ENCODE results near the gene MEOX1. TPM values are rescaled to one million over a fixed set of nuclear protein-coding genes. Genes with fewer than 3 reads are reported as not detected.

Gene MEOX1
- total and polyA plus RNA-seq, 2 of the 8 experiments (the other 6 are each of a cell fraction or from before 2014, with no cell fraction given): not detected

- TF ChIP-seq CHD7 (IDR thresholded peaks at IDR 0.05; ENCODE audit: insufficient replicate concordance, low read length) (no peak), KDM4A (IDR thresholded peaks at IDR 0.05; ENCODE audit: low read depth, low read length, severe bottlenecking) (no peak), SUZ12 (IDR thresholded peaks at IDR 0.05; ENCODE audit: low read length) (no peak), GABPA (IDR thresholded peaks at IDR 0.05; ENCODE audit: borderline replicate concordance, insufficient read depth, low read length) (no peak), CEBPB (IDR thresholded peaks at IDR 0.05; ENCODE audit: low read depth, low read length) (no peak), MAFK (IDR thresholded peaks at IDR 0.05; ENCODE audit: low read depth, low read length) (no peak), JUN (IDR thresholded peaks at IDR 0.05; ENCODE audit: low read depth, low read length) (no peak), TEAD4 (IDR thresholded peaks at IDR 0.05; ENCODE audit: low read depth, low read length) (no peak), TCF12 (IDR thresholded peaks at IDR 0.05; ENCODE audit: low read depth, low read length) (no peak), BACH1 (IDR thresholded peaks at IDR 0.05; ENCODE audit: low read length) (no peak), BRCA1 (IDR thresholded peaks at IDR 0.05; ENCODE audit: low read depth, low read length) (no peak), SAP30 (IDR thresholded peaks at IDR 0.05; ENCODE audit: insufficient read depth, insufficient replicate concordance, low read length) (no peak), RFX5 (IDR thresholded peaks at IDR 0.05; ENCODE audit: borderline replicate concordance, low read depth, low read length) (no peak)
Measured at GRCh38 chr17:43689814-43690213, 28.1 kb upstream of the MEOX1 start (continued).
